TTC549 (cell line): ENCODE data around the gene AMDHD2.
A peak's percentile ranks its signal among the peaks of the same experiment; 100 is the strongest.
"Not testable (repeated sequence)": the region's sequence is repeated elsewhere in the genome, so short reads cannot be mapped to it uniquely, and the experiment has no call there.

ENCODE experiments used
- FAIRE-seq: peaks from 2 replicates; lab custom pipeline; 2012; peaks lifted over from hg19 to GRCh38; lab: Jason Lieb, UNC

Gene AMDHD2

DNA sequence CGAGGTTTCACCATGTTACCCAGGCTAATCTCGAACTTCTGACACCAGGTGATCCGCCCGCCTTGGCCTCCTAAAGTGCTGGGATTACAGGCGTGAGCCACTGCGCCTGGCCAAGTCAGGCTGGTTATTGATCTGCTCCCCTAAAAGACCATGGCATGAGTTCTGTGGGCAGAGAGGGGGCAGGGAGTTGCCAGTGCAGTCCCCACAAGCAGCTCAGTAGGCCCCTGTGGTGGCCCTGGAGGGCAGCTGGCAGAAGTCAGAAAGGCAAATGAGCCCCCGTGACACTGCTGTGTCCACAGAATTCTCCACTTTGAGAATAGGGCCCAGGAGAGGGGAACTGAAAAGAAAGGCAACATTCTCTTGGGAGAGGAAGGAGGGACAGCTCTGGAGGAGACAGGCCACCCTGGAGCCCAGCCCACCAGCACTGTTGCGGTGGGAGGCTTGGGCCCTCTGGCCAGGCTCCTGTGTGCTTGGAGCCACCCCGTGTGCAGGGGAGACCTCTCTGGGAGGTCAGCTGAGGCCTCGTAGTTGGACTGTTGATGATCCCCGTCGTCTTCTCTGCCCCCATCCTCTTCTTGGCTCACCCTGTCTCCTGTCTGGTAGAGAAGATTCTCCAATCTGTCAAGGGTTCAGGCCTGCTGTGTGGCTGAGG, 2.1 kb upstream of the AMDHD2 start:
- no peak for FAIRE-seq

- no peak for FAIRE-seq
These were observed 1.1 kb upstream of the AMDHD2 start for GRCh38 chr16:2518823-2519710.

GRCh38 chr16:2519711-2520080, 475 bp upstream of the AMDHD2 start:
- no peak for FAIRE-seq

- no peak for FAIRE-seq
These were observed 787 bp downstream of the AMDHD2 start for GRCh38 chr16:2520784-2521531.

GRCh38 chr16:2523801-2524231, 3.6 kb downstream of the AMDHD2 start:
- no peak for FAIRE-seq

DNA sequence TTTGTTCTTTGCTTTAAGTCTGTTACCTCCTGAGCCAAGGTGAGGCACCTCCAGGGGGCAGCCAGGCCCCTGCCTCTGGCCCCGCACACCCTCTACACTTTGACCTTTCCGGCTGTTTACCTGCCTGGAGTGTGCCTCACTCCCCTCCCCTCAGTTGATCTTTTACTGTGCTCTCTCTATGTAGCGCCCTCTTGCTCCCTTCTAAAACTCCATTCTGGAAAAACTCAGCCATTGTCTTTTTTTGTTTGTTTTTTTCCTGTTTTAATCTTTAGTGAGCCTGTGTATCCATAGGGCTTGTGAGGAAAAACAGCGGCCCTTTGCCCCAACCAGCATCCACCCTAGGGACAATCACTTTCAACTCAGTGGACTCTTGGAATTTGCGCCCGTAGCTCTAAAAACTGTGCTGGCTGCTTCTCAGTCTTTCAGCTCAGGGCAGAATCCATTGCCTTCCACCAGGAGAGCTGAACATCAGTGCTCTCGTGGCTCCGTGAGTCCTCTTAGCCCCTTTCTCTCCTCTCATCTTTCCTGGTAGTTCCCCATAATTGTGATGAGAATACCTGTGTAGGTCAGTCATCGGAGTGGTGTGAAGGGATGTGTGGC, 4.3 kb downstream of the AMDHD2 start:
- no peak for FAIRE-seq

DNA sequence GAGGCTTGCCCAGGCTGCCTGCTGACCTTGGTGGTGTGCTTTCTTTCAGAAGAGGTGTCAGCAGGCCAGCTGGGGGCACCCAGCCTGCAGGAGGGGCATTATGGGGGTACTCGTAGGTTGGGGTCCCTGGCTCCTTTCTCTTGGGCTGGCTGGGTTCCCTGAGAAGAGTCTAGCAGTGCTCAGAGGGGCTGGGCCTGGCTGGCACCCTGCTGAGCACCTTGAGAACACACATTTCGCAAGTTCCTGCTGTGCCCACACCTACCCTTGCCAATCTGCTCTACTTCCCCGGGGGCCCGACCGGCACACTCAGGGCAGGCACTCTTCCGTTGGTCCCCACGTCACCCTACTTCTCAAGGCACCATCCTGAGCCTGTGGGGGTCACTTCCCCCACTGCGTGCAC, 6.0 kb downstream of the AMDHD2 start:
- FAIRE-seq: no peak

DNA sequence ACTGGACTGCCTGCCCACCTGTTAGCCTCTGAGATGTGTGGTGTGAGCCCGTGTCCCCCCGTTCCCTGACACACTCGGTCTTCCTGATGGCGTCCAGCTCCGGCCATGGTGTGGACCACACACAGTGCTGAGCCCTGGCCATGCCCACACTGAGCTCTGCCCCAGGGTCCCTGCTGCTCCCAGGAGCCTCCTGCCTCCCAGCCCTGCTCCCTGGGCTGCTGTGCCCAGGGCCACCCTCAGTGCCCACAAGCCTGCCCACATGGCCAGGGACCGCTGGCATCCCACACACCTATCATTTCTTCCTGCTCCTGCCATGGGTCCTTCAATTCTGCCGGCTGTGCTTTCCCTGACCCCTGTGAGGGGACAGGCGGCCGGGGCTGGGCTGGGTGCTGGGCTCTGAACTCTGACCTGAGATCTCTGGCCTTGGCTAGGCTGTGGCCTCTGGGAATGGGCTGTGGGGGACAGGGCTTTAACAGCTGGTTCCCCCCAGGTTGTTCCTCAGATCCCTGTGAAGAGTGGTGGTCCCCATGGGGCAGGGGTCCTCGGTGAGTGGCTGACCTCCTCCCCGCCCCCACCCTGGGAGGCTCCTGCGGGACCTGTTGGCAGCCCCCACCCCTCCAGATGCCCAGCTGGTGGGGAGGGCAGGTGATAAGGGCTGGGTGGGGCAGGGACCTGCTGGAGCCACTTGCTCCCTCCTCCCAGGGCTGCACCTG, 7.1 kb downstream of the AMDHD2 start:
- no peak for FAIRE-seq

DNA sequence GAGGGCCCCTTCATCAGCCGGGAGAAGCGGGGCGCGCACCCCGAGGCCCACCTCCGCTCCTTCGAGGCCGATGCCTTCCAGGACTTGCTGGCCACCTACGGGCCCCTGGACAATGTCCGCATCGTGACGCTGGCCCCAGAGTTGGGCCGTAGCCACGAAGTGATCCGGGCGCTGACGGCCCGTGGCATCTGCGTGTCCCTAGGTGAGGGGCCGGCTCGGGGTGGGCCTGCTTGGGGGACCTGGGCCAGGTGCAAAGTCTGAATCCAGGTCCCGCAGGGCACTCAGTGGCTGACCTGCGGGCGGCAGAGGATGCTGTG, 7.6 kb downstream of the AMDHD2 start:
- no peak for FAIRE-seq

- FAIRE-seq: no peak
These were observed 8.2 kb downstream of the AMDHD2 start for GRCh38 chr16:2528161-2529060.

DNA sequence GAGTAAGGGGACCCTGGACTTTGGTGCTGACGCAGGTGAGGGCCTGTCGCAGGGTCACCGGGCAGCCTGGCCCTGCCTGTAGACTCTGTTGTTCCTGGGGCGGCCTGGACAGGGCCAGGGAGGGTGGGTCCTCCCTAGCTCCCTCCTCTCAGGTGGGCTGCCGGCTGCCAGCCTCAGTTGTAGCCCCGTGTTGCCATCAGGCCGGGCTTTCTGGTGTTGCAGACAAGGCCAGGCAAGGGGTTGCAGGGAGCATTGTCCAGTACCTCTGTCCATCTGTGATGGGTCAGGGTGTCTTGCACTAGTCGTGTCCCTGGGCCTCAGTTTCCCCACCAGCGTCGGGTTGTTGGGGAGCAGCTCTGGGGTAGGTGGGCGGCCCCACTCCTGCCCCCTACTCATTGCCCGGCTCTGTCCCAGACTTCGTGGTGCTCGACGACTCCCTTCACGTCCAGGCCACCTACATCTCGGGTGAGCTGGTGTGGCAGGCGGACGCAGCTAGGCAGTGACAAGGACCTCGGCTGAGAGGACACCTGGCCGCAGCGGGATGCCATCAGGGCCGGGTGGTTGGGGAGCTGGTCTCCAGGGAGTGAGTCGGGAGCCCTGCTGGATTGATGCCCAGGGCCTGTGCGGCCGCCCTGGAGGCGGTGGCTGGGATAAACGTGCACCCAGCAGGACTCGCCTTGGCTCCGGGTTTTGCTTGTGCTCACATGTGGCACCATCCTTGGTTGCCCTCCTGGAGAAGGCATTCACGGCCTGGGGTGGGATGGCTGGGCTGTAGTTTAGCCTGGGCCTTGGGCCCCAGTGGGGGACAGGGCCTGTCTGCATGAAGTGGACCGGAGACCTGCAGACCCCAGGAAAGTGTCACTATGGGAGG, 9.1 kb downstream of the AMDHD2 start:
- no peak for FAIRE-seq

GRCh38 chr16:2529961-2530628, 9.9 kb downstream of the AMDHD2 start:
- FAIRE-seq: no peak

GRCh38 chr16:2530629-2531318, 10.6 kb downstream of the AMDHD2 start:
- no peak for FAIRE-seq

DNA sequence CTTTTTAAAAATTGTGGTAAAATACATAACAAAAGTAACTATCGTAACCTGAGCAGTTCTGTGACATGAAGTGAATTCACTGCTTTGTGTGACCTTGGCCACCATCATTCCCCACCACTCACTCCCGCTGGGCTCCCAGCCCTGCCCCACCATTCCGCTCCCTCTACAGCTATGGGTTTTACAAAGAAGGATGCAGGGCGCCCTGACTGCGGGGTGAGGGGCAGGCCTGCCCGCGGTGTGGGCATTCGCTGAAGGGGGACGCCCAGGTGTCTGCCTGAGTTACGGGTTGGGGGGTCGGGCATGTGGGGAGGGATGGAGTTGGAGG, 11.2 kb downstream of the AMDHD2 start, which contains the start of gene CEMP1:
TSS of gene CEMP1 (minus strand) at position 38 of the 325 bp plus-strand sequence. CDS start 335 bp downstream, outside the sequence.
- FAIRE-seq: no peak

DNA sequence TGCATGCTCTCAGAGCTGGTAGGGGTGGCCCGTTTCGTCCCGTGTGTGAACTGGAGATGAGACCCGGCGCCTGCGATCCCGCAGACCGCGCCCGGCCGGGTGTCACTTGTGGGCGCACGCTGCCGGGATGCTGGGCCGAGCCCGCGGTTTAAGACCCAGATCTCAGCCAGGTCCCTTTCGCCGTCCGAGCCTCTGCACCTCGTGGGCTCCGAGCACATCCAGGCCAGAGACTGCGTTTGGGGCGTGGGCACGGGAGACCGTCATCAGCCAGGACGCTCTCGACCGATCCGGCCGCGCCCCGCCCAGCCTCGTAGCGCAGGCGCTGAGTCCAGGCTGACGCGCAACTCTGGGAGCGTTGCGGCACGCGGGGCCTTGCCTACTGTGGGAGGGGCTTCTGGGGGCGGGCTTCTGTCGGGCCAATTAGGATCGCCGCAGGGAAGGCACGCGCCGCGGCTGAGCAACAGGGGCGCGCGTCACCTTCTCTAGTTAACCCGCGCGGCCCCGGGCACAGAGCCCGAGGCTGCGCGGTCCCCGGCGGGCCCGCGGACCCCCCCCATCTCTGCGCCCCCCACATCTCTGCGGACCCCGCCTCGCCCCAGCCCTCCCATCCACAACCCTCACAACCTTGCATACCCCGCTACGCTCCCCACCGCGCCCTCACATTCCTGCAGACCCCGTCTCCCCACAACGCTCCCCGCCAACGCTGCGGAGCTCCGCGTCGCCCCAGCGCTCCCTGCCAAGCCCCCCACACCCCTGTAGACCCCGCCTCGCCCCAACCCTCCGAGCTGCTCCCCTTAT, 11.7 kb downstream of the AMDHD2 start:
- peak; percentile 71 for FAIRE-seq

DNA sequence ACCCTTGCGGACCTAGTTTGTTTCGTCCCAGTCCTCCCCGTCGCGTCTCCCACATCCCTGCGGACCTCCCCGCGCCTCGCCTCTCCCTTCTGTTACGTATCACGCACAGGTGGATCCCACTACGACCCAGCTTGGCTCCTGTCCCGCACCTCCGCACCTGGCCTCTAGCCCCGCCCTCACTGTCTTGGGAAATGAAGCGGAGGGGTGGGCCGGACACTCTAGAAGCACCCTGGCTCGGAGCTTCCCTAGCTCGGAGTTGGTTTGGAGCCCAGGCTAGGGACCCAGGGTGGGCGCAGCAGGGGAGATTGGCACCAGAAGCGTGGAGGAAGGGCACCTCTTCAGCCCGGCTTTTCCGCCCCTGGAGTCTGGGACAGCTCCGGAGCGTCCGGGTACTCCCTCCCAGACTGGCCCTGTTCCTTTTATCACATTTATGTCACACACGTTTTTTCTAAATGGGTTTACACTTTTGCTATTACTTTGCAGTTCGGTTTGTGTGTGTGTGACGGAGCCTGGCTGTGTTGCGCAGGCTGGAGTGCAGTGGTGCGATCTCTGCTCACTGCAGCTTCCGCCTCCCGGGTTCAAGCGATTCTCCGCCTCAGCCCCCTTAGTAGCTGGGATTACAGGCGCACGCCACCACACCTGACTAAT, 12.4 kb downstream of the AMDHD2 start:
- FAIRE-seq: no peak

DNA sequence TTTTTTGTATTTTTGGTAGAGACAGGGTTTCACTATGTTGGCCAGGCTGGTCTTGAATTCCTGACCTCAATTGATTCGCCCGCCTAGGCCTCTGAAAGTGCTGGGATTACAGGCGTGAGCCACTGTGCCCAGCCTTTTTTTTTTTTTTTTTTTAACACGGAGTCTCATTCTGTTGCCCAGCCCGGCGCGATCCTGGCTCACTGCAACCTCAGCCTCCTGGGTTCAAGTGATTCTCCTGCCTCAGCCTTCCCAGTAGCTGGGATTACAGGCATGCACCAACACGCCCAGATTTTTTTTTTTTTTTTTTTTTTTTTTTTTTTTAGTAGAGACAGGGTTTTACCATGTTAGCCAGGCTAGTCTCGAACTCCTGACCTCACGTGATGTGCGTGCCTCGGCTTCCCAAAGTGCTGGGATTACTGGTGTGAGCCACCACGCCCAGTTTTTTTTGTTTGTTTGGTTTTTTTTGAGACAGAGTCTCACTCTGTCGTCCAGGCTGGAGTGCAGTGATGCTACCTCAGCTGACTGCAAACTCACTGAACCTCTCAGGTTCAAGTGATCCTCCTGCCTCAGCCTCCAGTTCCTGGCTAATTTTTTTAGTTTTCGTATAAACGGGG, 13.1 kb downstream of the AMDHD2 start:
- FAIRE-seq: not testable (repeated sequence)
